Cardiac muscle cell (in vitro differentiated cells and primary cell): Measurements from ENCODE around the gene PACS1. TPM values are rescaled to one million over a fixed set of nuclear protein-coding genes. Genes with fewer than 3 reads are reported as not detected.

Source experiments
- DNase-seq, 2 donors: peaks; one replicate each; pipeline versions ENCODE4 v3.0.0 to v3.0.0-alpha.2; 2010 to 2017; ENCODE audit warnings: low read depth in 1 of 2, low spot score in 1 of 2
- H3K27ac ChIP-seq: fragments of 200-600 bp; sonication (generic); 2 replicates; pipeline ENCODE4 v1.5.1; 2016
- H3K27me3 ChIP-seq: fragments of 200-600 bp; sonication (generic); 2 replicates; pipeline ENCODE4 v1.6.0; 2016; ENCODE audit warnings: control low read depth
- H3K36me3 ChIP-seq: fragments of 200-600 bp; sonication (generic); 2 replicates; pipeline ENCODE4 v1.5.1; 2016; ENCODE audit warnings: control low read depth
- H3K4me1 ChIP-seq: fragments of 200-600 bp; sonication (generic); 2 replicates; pipeline ENCODE4 v1.8.1; 2017; ENCODE audit warnings: low read depth, mild to moderate bottlenecking, mixed run types
- H3K4me3 ChIP-seq: fragments of 200-600 bp; sonication (generic); 2 replicates; pipeline ENCODE4 v1.5.1; 2016; ENCODE audit warnings: mild to moderate bottlenecking
- H3K9me3 ChIP-seq: fragments of 200-600 bp; sonication (generic); 2 replicates; pipeline ENCODE4 v1.5.1; 2017; ENCODE audit warnings: low read depth, mild to moderate bottlenecking, control low read depth
- polyA plus RNA-seq: library from polyadenylated mRNA; unstranded; fragments of >200 nt; fragmentation: Nextera tagmentation; extraction: Ambion mirVana; gene quantifications from 2 replicates; pipeline ENCODE4 v1.2.1, GENCODE V29; 2016
- total RNA-seq: library from RNA; depleted of rRNA; stranded (reverse); fragments of >200 nt; gene quantifications from 2 replicates; pipeline ENCODE4 v1.2.3, GENCODE V29; 2016
- TF ChIP-seq, protein P1 (sequence below): IDR thresholded peaks from 2 replicates; pipeline ENCODE4 v1.5.1; 2012; ENCODE audit warnings: low read depth, mild to moderate bottlenecking, low read length

The PACS1 gene
- total and polyA plus RNA-seq, 2 experiments from 2014 or later = 61.6 to 62.1 TPM

DNA sequence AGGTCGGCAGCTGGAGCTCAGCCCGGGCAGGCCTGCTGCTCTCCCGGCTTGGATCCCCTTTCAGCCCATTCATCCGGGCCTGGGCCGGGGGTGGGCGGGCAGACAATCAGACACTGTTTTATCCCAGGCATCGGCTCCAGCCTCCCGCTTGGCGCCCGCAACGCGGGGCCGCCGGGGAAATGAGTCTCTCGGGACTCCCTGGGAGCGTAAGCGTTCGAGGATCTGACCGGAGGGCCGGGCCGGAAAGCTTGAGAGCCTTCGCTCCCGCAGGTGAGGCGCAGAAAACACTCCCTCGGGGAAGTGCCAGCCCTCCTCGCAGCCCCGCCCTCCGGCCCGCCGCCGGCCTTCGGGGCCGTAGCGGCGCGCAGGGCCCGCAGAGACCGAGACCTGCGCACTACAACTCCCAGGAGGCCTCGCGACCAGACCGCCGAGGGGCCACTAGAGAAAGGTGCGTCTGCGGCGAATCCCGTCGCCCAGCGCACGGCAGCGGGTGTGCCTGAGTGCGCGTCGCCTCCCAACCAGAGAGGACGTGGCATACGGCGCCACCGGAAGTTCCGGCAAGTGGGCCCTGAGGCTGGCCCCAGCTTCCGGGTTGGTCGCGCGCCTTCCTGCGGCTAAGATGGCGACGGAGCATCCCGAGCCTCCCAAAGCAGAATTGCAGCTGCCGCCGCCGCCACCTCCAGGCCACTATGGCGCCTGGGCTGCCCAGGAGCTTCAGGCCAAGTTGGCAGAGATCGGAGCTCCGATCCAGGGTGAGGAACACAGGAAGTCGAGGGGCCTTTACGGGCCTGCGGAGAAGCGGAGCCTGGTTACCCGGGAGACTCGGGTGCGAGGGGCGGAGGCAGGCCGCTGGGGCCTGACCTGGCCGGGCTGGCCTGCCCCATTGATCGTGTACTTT is 18.1 kb upstream of the PACS1 start, which contains the start of gene SF3B2:
SF3B2 (plus strand) TSS at position 599 of the 898 bp plus-strand sequence; CDS start at position 620, 21 bp downstream.
- Histone ChIP-seq H3K9me3 (no peaks in the 10 kb centered on the region), H3K27me3 (no peaks in the 10 kb centered on the region), H3K4me1 (peaks cover 26% of the 10 kb centered on the region), H3K4me3 (peak within 1 kb of the TSS; percentile 85), H3K27ac (peak within 1 kb of the TSS; percentile 92), H3K36me3 (peaks cover 22% of the 10 kb centered on the region)
- TF ChIP-seq, protein P1, sequence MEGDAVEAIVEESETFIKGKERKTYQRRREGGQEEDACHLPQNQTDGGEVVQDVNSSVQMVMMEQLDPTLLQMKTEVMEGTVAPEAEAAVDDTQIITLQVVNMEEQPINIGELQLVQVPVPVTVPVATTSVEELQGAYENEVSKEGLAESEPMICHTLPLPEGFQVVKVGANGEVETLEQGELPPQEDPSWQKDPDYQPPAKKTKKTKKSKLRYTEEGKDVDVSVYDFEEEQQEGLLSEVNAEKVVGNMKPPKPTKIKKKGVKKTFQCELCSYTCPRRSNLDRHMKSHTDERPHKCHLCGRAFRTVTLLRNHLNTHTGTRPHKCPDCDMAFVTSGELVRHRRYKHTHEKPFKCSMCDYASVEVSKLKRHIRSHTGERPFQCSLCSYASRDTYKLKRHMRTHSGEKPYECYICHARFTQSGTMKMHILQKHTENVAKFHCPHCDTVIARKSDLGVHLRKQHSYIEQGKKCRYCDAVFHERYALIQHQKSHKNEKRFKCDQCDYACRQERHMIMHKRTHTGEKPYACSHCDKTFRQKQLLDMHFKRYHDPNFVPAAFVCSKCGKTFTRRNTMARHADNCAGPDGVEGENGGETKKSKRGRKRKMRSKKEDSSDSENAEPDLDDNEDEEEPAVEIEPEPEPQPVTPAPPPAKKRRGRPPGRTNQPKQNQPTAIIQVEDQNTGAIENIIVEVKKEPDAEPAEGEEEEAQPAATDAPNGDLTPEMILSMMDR = no peak
- peak; percentile 98 to 99 for DNase-seq

DNA sequence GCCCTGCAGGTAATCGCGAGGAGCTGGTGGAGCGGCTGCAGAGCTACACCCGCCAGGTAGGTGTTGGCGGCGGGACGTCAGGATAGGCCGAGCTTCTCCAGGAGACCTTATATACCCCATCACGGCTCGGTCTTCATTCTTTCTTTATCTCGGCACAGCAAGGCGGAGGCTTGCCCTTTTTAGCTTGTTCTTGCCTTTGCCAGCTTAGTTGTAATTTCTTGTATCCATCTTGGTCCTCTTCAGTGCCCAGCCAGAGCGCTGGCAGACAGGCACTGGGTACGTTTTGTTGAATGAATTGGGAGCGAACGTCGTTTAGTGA is 17.4 kb upstream of the PACS1 start:
- Histone ChIP-seq H3K4me3 (peak overlapping the region; percentile 85), H3K9me3 (no peaks in the 10 kb centered on the region), H3K4me1 (peaks cover 26% of the 10 kb centered on the region), H3K36me3 (peaks cover 27% of the 10 kb centered on the region), H3K27me3 (no peaks in the 10 kb centered on the region), H3K27ac (peak overlapping the region; percentile 55)
- no peak for DNase-seq
- TF ChIP-seq, protein P1 = no peak

DNA sequence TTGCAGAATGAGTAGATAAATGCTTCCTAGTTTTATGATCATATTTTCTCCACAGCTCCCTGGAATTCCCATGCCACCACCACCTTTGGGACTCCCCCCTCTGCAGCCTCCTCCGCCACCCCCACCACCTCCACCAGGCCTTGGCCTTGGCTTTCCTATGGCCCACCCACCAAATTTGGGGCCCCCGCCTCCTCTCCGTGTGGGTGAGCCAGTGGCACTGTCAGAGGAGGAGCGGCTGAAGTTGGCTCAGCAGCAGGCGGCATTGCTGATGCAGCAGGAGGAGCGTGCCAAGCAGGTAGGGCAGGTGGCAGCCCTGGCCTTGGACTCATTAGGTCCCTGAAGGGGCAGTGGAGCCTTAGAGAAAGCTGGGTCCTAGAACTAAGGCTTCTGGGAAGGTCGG is 15.1 kb upstream of the PACS1 start:
- H3K27me3 ChIP-seq = no peaks in the 10 kb centered on the region
- H3K9me3 ChIP-seq = no peaks in the 10 kb centered on the region
- H3K36me3 ChIP-seq = peaks cover 46% of the 10 kb centered on the region
- H3K4me1 ChIP-seq = peaks cover 18% of the 10 kb centered on the region
- TF ChIP-seq, protein P1 = no peak
- no peak overlapping the region for H3K27ac ChIP-seq
- DNase-seq = no peak
- H3K4me3 ChIP-seq = no peak overlapping the region

DNA sequence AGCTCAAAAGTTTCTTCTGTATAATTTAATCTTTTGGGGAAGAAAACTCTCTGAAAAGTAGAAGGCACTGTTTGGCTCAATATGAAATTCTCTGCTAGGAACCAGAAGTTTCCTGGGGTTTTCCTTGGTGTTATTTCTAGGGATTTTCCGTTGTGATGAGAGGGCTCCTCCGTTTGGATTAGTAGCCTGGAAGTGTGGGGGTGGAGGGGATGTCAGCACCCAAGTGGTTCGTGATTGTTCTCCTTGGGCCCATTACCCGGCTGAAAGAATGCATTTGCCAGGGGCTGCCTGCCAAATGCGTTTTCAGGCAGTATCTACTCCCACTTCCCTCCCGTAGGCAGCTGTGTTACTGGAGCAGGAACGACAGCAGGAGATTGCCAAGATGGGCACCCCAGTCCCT is 13.6 kb upstream of the PACS1 start:
- no peak overlapping the region for H3K27ac ChIP-seq
- H3K27me3 ChIP-seq = no peaks in the 10 kb centered on the region
- H3K4me3 ChIP-seq = no peak overlapping the region
- peak in 1 of 2 donors; percentile 45 for DNase-seq
- TF ChIP-seq, protein P1 = no peak
- no peaks in the 10 kb centered on the region for H3K9me3 ChIP-seq
- H3K4me1 ChIP-seq = peaks cover 7% of the 10 kb centered on the region
- peaks cover 55% of the 10 kb centered on the region for H3K36me3 ChIP-seq

DNA sequence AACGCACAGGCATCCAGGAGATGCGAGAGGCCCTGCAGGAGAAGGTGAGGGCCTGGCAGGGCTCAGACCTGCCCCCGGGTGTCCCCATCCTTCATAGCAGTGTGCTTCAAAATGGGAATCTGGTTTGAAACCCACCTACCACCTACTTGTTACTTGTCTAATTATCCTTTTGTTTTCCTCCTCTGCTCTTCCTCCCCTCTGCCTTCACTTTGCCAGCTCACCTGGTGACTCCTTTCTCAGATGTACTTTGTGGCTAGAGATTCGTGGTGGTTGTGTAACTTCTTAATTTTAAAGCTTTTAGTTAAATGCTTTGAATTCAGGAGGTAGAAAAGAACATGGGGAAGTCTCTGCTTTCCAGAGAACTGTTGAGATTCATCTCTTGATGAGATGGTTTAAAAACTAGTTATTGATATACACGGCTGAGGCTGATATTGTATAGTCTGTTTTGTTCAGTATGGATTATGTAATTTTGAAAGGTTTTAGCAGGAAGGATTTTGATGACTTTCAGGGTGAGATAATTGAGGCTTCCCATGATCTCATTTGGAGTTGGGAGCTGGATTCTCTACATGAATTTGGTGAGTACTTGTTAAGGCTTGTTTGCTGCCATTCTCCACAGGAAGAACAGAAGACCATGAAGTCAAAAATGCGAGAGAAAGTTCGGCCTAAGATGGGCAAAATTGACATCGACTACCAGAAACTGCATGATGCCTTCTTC is 9.9 kb upstream of the PACS1 start:
- no peaks in the 10 kb centered on the region for H3K9me3 ChIP-seq
- no peaks in the 10 kb centered on the region for H3K4me1 ChIP-seq
- peaks cover 80% of the 10 kb centered on the region for H3K36me3 ChIP-seq
- no peak for DNase-seq
- no peak overlapping the region for H3K27ac ChIP-seq
- TF ChIP-seq, protein P1 = no peak
- H3K4me3 ChIP-seq = no peak overlapping the region
- no peaks in the 10 kb centered on the region for H3K27me3 ChIP-seq
